HG03045 (cell line): ENCODE data around the gene TPH1.

ENCODE experiments used
- ATAC-seq: cut with Tn5 transposase; IDR thresholded peaks from one replicate; pipeline ENCODE4 v1.9.1; 2021; ENCODE audit warnings: mild to moderate bottlenecking, moderate library complexity; ENCODE audit not compliant: unreplicated experiment

TPH1 gene

DNA sequence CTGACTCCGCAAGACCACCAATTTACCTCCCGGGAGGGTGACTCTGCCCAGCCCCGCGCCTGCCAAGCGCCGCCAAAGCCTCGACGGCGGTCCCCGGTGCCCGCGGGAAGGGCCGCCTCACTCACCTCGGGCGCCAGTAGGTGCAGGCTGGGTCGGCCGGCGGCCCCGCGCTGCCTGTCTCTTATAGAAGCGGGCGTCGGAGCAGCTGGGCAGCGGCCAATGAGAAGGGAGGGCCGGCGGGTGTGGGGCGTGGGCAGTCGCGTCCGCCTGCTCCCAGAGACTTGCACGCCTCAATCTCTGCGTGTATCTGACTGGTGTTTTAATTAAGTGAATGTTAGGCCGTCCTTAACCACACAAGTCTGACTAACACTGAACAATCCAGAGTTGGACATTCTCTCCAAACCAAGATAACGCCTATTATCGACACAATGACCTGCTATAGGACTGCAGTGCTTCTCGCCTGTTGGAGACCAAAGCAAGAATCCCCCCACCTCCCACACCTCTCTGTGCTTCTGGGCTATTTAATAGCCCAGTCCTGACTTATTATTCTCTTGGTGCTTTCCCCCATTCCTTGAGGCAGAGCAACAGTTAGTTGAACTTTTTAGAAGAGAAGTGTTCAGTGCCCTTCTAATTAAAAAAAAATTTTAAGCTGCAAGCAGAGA lies at the start of gene TPH1:
TPH1 (minus strand) TSS at position 154 of the 662 bp plus-strand sequence. CDS start 5,507 bp downstream, outside the sequence.
- no peak for ATAC-seq

DNA sequence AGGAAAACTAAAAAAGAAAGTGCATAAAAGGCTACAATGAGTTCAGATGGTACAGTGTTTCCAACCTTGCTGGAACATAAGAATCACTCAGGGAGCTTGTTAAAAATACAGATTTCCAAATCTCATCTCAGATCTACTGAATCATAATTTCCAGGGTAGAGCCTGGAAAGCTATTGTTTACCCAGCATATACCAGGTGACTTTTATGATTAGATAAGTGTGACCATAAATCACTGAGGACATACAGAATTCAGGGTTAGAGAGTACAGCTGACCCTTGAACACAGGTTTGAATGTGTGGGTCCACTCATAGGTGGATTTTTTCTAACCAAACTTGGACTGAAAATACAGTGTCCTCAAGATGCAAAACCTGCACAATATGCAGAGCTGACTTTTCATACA lies 47.9 kb upstream of the TPH1 start:
- ATAC-seq = no peak

DNA sequence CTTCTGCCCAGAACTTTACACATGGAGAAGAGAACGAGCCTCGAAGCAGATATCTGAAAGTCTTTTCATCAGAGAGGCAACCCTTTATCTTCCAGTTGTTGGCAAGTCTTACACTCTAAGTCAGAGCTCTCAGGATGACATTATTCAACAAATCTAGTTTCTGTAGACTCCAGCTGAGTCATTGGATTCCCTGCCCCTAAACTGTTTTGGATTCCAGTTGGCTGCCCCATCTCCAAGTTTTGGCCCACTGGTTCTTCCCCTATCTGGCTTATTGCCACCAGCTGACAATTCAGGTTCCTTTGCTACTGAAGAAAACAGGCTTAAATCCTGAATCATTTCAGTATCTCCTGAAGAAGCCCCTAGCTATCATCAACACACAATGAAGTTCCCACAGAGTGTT lies 45.7 kb upstream of the TPH1 start:
- no peak for ATAC-seq

DNA sequence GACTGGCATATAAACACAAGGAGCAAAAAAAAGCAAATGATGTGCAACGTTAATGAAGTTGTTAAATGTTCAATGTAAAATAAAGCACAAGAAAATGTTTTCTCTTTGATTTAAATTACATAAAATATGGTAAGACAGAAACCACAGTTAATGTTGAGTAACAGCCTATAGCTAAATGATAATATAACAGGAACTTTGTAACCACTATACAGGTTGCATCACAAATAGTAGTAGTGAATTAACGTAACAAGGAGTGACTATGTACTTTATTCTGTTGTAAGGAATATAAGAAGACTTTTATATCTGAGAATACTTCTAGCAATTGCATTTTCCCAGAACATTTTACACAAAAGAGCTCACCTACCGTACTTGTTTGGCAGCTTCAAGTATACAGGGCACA lies 42.9 kb upstream of the TPH1 start:
- ATAC-seq = no peak

DNA sequence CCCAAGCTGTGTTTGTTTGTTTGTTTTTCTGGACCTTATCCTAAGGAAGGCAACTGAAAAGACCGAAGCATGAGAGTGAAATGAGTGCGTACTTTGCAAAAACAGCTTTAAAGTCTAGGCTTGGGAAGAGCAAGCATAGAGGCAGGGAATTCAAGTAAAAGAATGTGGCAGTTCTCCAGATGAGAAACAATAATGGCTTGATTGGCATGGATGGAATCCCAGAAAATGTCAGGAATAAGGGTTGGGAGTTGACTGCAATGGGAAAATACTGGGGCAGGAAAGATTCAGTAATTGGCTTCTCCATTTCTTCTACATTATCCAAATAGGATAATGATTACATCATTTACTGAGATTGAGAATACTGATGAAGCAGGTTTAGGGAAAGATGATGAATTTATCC lies 42.3 kb upstream of the TPH1 start:
- ATAC-seq = no peak

DNA sequence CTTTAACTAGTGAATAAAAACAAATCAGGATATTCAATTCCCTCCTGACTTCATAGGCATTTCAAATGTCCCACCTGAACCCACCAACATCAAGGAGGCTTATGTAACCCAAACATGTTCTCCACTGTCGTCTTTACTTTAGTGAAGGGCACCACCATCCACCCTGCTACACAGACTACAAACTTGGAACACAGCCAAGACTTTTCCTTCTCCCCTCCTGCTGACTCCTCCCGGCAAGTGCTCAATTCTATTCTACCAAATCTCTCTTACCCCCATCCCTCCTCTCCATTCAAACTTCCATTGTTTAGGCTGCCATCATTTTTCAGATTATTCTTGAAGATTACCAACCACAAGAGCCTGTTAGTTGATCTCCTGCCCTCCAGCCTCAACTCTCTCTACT lies 35.5 kb upstream of the TPH1 start:
- no peak for ATAC-seq

DNA sequence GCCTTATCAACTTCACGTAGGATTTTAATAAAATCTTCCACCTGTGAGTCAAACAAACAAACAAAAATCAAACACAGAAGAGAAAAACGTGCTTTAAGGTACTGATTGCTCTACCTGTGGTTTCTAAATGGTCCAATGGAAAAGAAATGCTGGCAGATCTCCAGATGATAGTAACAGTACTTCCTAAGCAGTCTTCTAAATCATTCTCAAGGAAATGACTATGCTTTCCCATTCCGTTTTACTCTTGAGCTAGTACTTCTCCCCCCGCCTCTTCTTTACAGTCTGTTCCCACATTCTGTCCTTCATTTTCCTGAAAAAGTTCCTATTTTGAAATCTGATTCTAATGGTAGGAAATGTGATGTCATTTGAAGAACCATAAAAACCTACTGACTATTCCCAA lies 34.4 kb upstream of the TPH1 start:
- no peak for ATAC-seq

DNA sequence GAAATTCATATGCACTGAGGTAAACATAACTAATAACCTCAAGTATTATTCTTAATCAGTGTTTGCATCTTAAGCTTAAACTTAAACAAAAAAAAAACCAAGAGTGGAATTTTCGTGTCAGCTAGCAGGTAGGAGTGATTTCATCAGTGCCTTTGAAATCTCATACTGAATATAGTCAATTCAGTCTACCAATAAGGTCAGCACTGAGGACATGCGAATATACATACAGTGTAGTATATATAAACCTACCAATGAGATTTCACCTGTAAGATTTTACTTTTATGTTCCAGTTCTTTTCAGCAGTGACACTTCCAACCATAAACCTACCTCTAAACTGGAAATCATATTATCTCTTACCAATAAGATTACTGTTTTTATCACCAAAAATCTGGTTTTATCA lies 32.8 kb upstream of the TPH1 start:
- no peak for ATAC-seq

DNA sequence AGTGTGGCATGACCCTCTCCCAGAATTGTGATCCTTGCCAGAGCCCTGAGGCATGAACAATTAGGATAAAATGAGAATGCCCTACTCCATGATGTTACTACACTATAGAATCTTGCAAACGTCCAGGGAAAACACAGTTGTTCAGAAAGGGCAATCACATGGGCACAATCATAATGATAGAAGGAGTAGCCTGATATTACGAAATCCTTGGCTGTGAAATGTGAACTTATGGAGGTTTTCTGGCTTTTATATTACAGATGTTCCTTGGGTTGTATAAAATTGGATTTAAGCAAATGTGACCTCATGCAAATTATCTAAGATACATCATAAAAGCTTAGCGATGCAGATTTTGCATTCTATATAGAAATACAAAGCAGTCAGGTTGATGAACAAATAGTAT lies 29.4 kb upstream of the TPH1 start:
- ATAC-seq = no peak

DNA sequence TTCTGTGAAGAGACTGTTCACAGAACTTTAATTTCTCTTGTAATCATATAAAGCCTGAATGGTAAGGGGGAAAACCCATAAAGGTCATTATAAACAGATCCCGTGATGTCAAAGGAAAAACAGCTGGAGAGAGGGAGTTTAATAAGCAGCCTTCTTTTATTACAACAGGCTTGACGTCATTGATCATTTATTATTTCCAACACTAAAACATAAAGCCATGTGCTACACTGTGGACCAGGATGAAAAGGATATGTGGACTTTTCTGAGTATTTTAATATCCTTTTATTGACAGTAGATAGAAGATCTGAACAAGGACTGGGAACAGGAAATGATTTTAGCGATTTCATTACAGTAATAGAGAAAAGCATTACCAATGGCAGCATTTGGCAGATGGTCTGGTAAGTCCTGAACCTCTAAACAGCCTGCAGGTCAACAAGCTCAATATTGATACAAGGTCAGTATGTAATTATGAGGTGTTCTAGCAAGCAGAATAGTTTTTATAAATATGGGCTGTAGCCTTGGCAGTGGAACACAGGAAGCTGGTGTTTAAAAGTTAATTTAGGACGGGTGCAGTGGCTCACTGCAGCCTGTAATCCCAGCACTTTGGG lies 25.1 kb upstream of the TPH1 start:
- ATAC-seq = no peak

DNA sequence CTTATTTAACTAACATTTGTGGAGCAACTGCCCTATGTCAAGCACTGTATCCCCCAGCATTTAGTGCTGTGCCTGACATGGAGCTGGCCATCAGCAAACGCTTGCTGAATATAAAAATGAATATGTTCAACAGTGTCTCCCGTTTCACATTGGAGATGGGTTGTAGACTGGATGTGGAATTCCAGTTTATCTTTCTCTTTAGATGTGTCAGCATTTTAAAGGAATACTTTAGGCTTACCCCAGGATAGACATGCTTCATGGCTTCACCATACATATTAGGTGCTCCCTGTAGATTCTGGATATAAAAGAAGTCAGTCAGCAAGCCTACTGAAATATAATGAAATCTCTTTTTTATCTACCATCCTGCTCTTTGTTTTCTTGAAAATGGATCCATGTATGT lies 21.3 kb upstream of the TPH1 start:
- ATAC-seq = no peak

DNA sequence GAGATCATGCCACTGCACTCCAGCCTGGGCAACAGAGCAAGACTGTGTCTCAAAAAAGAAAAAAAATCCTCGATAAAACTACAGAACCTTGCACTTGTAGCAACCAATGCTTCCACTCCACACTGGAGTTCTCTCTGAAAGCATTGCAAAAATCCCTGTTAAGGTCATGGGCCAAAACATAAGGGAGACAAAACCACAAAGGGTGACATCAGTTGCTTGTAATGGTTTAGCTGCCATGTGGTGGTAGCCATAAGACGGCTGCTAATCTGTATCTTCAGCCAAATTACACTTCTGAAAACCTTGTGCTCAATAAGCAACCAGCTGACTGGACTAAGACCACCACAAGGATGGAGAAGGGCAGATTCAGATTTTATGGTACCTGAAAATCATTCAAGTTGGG lies 20.6 kb upstream of the TPH1 start:
- no peak for ATAC-seq

DNA sequence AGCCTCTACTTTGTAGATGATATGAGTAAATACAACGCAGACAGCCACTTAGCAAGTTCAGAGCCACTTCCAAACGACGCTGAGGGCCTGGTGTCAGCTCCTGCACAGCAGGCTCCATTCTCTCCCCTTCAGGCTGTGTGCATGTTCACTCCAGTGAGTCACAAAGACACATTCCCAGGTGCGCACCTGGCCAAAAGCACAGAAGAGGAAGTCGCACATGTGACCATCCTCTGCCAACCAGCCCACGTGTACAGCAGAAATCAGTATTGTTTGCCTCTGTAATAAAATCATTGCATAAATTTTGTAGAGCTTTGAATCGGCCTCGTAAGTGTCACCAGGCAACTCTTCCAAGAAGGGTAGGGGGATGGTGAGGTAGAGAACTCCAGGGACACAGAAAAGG lies 19.5 kb upstream of the TPH1 start:
- ATAC-seq = no peak

DNA sequence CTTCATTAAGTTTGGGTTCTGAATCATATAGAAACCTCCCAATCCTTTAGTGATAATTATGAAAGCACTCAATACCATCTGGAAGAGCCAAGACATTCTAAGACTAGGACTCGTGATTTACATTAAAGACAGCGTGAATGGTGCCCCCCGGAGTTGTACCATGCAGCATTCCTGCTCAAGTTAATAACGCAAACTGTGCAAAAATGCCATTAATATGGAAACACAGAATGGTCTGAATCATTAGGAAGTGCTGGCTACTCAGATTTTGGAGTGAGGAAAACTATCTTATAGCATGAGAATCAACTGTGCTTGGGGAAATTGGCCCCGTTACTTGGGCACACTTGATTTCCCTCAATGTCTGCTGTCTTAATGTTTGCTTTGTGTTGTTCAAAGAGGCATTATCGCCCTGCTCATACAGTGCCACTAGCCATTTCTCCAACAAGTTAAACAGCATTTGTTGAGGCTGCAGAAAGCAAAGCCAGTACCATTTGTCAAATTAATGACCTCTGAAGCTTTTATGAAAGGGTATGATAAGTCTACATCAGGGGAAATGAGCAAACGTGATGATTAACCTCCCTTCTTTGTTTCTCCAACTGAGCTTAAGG lies 18.5 kb upstream of the TPH1 start:
- no peak for ATAC-seq

DNA sequence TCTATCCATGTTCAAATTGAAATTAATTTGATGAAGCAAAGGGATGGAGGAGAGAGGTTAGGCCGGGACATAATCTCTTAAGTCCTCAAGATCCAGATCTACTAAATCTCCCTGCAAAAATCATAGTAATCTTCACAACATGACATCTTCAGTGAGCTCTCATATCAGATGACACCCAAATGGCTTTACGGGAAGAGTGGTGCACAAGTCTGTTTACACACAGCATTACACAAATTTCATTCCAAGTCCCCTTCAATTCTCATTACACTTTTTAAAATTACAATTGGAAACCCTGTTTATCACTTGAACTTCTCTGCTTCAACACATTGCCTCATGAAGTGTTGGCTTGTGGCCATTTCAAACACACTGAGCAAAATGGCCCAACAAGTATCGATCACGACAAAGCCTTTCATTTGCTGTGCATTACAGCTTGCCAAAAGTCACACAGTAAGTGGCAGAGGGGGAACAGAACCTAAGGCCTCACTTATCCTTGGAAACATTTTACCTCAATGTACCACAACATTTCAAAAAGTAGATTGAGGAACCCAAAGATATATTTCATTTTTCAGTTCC lies 17.9 kb upstream of the TPH1 start:
- no peak for ATAC-seq

DNA sequence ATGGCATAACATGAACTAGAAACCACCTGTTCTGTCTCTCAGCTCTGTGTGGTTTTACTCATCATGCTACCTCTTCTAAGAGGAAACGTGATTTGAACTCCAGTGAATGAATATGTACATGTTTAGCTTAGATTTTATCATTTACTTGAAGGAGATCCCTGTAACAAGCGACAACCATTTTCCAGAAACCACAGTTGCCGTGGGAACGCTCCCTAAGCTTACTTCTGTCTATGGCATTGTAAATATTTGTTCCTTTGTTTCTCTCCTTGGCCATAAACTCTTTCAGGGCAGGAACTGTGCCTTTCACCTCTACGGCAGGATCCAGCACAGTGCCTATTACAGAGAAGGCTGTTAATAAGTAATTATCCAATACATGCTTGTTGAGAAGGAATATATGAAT lies 17.1 kb upstream of the TPH1 start:
- ATAC-seq = no peak

DNA sequence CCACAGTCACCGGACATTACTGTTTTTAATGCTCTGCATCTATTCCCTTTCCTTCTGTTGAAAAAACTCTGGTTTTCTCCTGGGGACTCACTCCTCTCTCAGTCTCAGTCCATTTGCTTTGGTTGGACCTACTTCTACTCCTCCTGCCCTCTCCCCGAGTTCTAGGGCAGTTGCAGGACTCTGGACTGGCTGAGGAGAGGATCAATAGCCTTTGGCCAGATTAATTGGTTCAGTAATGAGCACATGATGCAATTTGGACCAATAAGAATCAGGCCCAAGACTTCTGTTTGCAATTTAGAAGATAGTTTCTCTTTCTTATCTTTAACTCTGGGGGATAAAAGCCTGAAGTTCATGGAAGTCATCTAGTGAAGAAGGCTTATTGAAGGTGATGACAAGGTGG lies 15.3 kb upstream of the TPH1 start:
- ATAC-seq = no peak

DNA sequence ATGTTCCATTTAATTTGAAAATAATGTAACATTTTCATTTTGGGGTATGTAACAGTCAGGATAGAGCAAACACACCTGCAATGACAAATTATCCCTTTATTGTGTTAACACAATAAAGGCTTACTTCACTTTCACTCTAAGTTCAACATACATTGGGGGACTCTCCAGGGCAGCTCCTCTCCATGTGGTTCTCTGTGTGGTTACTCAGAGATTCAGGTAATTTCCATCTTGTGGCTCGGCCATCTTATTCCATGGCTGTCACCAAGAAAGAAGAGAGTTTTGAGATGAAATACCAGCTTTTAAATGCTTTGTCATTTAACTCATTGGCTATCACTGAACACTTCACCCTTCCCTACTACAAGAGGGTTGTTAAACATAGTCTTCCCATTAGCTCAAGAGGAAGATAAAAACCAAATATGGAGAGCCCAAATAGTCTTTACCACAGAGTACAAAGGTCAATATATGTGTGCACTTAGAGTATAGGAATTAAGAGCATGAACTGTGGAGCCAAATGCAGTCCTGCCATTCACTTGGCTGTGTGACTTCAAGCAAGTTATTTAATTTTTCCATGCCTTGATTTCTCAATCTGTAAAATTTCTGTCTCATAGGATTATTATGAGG lies 10.6 kb upstream of the TPH1 start:
- no peak for ATAC-seq

DNA sequence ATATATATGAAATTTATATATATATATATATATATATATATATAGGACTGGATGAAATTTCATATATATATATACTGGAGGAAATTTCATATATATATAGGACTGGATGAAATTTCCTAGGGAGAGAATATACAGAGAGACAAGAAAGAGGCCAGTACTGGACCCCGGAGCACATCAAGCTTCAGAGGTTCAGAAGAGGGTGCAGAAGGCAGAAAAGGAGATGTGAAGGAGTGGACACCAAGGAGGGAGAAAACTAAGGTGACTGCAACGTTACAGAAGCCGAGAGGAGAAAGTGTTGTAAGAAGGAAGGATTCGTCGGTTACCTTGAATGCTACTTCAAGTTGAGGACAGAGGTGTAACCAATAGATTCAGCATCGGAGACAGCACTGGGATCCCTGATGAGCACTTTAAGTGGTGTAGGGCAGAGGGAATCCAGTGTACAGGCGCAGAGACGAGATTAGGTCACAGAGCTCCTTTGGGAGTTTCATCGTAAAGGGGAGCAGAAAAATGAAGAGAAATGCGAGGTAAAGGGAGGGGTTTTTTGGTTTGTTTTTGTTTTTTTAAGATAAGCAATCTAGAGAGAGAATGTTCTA lies 8.5 kb upstream of the TPH1 start:
- no peak for ATAC-seq

DNA sequence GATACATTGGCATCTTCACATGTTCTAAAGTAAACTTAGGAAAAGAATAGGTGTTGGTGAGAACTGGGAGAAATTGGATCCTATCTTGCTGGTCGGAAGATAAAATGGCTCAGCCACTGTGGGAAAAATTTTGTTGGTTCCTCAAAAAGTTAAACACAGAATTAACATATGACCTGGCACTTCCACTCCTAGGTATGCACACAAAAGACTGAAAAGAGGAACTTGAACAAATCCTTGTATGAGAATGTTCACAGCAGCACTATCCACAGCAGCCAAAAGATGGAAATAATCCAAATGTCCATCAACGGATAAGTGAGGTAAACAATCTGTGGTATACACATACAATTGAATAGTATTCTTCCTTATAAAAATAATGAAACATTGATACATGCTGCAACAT lies 4.8 kb upstream of the TPH1 start:
- no peak for ATAC-seq

DNA sequence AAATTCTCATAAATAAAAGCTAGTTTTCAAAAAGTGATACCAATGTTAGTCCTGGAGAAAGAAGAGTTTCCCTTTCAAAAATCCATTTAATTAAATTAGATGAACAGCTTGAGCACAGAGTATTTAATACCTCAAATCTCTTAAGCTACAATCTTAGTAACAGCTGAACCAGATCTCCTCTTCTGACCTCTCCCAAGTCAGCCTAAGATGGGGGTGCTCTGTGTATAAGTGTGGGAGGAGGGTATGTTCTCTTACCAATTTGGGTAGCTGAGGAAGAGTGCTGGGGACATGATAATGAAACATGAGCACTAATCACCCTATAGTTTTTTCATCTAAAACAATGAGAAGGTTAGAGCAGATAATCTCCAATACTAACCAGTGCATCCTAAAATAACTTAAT lies 9.6 kb downstream of the TPH1 start:
- ATAC-seq = no peak

DNA sequence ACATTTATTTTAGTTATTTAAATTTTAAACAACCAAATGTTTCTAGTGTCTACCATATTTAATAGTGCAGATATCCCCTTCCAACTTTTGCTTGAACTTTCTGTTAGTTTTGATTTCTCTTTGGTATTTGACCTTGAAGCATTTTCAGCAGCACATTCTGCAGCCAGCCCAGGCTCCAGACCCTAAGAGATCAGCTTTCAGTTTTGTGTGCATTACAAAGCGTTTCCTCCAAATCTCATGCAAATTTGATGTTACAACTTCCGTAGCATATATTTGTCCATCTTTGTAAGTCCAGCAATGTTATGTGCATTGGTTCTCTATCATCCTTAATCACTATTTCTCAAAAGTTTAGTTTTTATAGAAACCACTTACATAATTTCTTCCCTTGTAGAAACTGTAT lies 18.6 kb downstream of the TPH1 start:
- ATAC-seq = no peak
